Fibroblast of villous mesenchyme (primary cell): Measurements from ENCODE around the gene RCOR3. TPM values are rescaled to one million over a fixed set of nuclear protein-coding genes. Genes with fewer than 3 reads are reported as not detected.
A peak's percentile ranks its signal among the peaks of the same experiment; 100 is the strongest.

Experiments
- DNase-seq: peaks from one replicate; pipeline ENCODE4 v3.0.0-alpha.2; 2010; ENCODE audit warnings: low read depth
- H3K4me3 ChIP-seq: 2 replicates; pipeline ENCODE4 v1.5.1; 2011; ENCODE audit warnings: low read depth, mild to moderate bottlenecking, low read length
- CTCF ChIP-seq: IDR thresholded peaks from 2 replicates; pipeline ENCODE4 v1.5.1; 2012; ENCODE audit warnings: low read depth, mild to moderate bottlenecking, low read length; ENCODE audit not compliant: insufficient read depth
- total RNA-seq: library from RNA; depleted of rRNA; stranded (reverse); fragments of >200 nt; gene quantifications from 2 replicates; pipeline ENCODE4 v1.2.3, GENCODE V29; 2012

The RCOR3 gene
- total RNA-seq, 1 donor: 32.0 TPM

- no peak for TF ChIP-seq CTCF
- DNase-seq: peak; percentile 51
Observed at GRCh38 chr1:211326528-211327345, 67.6 kb downstream of the RCOR3 start, which contains the start of gene TRAF5. Gene TRAF5, plus strand, starts transcription at chr1:211326833. Its CDS starts 26,407 bp downstream, at chr1:211353240.

GRCh38 chr1:211327346-211327921 lies 68.3 kb downstream of the RCOR3 start:
- H3K4me3 ChIP-seq: peak overlapping the region; percentile 75
- TF ChIP-seq CTCF: no peak
- DNase-seq: peak; percentile 81

More at GRCh38 chr1:211326528-211327345, 67.6 kb downstream of the RCOR3 start, which contains the start of gene TRAF5:
- H3K4me3 ChIP-seq: peak within 1 kb of the TSS; percentile 75

GRCh38 chr1:211328084-211328694 lies 69.0 kb downstream of the RCOR3 start:
- no peak for TF ChIP-seq CTCF
- peak overlapping the region; percentile 75 for H3K4me3 ChIP-seq

GRCh38 chr1:211328866-211329475 lies 69.8 kb downstream of the RCOR3 start:
- DNase-seq: no peak
- no peak for TF ChIP-seq CTCF
- no peak overlapping the region for H3K4me3 ChIP-seq

More at GRCh38 chr1:211328084-211328694, 69.0 kb downstream of the RCOR3 start:
- DNase-seq: no peak

GRCh38 chr1:211329764-211330201 lies 70.6 kb downstream of the RCOR3 start:
- DNase-seq: no peak
- H3K4me3 ChIP-seq: no peak overlapping the region
- TF ChIP-seq CTCF: no peak

- no peak for TF ChIP-seq CTCF
- DNase-seq: no peak
- no peak overlapping the region for H3K4me3 ChIP-seq
Observed at GRCh38 chr1:211330282-211330936, 71.2 kb downstream of the RCOR3 start.
